Gastrocnemius medialis (tissue), 4 donors: ENCODE measurements around the gene HOXA5.

Experiments
- POLR2A ChIP-seq, 2 donors: fragments of 450-650 bp; IDR thresholded peaks; one replicate each; pipeline ENCODE4 v1.6.1; 2017; ENCODE audit warnings: antibody characterized with exemption in 2 of 2, mild to moderate bottlenecking in 2 of 2, moderate library complexity in 2 of 2
- TF ChIP-seq, protein P1 (sequence below), 5 experiments: fragments of 450-650 bp in 3 of 5; fragments of 200-600 bp in 2 of 5; sonication (generic) in 2 of 5; IDR thresholded peaks in 4 of 5; conservative IDR thresholded peaks in 1 of 5; 1 replicate in 4 of 5; 2 replicates in 1 of 5; pipeline ENCODE4 v1.5.1; 2016 to 2019; ENCODE audit warnings: antibody characterized with exemption in 5 of 5, mild to moderate bottlenecking in 3 of 5, moderate library complexity in 3 of 5

DNA sequence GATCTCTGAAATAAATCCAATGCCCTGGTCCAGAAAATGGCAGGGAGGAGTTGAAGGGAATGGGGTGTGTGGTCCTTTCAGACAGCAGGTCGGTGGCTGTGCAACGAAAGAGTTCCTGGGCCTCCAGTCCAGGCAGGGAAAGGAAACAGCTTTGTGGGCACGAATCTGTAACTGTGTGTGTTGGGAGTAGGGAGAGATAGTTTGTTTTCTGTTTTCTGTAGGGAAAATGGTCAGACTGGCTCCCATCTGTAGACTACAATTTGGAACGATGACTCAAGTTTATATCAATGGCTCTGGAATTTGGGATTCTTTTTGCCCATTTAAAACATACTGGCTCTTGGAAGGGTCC is 24.4 kb upstream of the HOXA5 start:
- TF ChIP-seq, protein P1, sequence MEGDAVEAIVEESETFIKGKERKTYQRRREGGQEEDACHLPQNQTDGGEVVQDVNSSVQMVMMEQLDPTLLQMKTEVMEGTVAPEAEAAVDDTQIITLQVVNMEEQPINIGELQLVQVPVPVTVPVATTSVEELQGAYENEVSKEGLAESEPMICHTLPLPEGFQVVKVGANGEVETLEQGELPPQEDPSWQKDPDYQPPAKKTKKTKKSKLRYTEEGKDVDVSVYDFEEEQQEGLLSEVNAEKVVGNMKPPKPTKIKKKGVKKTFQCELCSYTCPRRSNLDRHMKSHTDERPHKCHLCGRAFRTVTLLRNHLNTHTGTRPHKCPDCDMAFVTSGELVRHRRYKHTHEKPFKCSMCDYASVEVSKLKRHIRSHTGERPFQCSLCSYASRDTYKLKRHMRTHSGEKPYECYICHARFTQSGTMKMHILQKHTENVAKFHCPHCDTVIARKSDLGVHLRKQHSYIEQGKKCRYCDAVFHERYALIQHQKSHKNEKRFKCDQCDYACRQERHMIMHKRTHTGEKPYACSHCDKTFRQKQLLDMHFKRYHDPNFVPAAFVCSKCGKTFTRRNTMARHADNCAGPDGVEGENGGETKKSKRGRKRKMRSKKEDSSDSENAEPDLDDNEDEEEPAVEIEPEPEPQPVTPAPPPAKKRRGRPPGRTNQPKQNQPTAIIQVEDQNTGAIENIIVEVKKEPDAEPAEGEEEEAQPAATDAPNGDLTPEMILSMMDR (IDR thresholded peaks at IDR 0.05 in 4 of 5, conservative IDR thresholded peaks at IDR 0.05 in 1 of 5): no peak
- no peak for TF ChIP-seq POLR2A (IDR thresholded peaks at IDR 0.05)
